ENCODE results near the gene SLC35B1. TPM values are rescaled to one million over a fixed set of nuclear protein-coding genes. Genes with fewer than 3 reads are reported as not detected.

Gene SLC35B1
- polyA plus RNA-seq, 2 of the 4 experiments (the other 2 are of a cell fraction), result 72.7 to 191 TPM

GRCh38 chr17:49707608-49708514 lies at the start of gene SLC35B1 (continued):
- peak; percentile 92 for TF ChIP-seq KDM1A (IDR thresholded peaks at IDR 0.05; ENCODE audit: low read depth)
- TF ChIP-seq POLR2A (IDR thresholded peaks at IDR 0.05; ENCODE audit: low read length), result peak; percentile 75
- no peak for TF ChIP-seq FOSB (CRISPR knock-in tag; IDR thresholded peaks at IDR 0.05)
- 0 out of 5 replicates have a peak, but pooled peaks of 1 of the 2 experiments have one; percentile 25 for TF ChIP-seq EP300 (IDR thresholded peaks at IDR 0.05)
- no peak for TF ChIP-seq ZC3H11A (IDR thresholded peaks at IDR 0.05)
- TF ChIP-seq CHD4 (IDR thresholded peaks at IDR 0.05; ENCODE audit: borderline replicate concordance), result peak; percentile 93; the same call in 1 of the 2 replicates
- peak; percentile 45 for TF ChIP-seq ZFP36 (IDR thresholded peaks at IDR 0.05; ENCODE audit: borderline replicate concordance, partially characterized antibody)

- FAIRE-seq, result no peak
- Histone ChIP-seq H3K27ac (no peak overlapping the region), H3K4me3 (no peak overlapping the region), H3K4me1 (no peaks in the 10 kb centered on the region), H3K9me3 (no peaks in the 10 kb centered on the region), H3K4me2 (no peak overlapping the region)
- no peak for TF ChIP-seq HOXB5 (CRISPR knock-in tag; IDR thresholded peaks at IDR 0.05)
- TF ChIP-seq NPAS2 (CRISPR knock-in tag; IDR thresholded peaks at IDR 0.05; ENCODE audit: borderline replicate concordance), result no peak
- no peak for TF ChIP-seq PBX3 (IDR thresholded peaks at IDR 0.05)
- TF ChIP-seq CEBPB (IDR thresholded peaks at IDR 0.05), result no peak
- TF ChIP-seq TFCP2L1 (CRISPR knock-in tag; IDR thresholded peaks at IDR 0.05), result no peak
- no peak for TF ChIP-seq JUNB (IDR thresholded peaks at IDR 0.05)
- TF ChIP-seq ZFP36 (IDR thresholded peaks at IDR 0.05; ENCODE audit: borderline replicate concordance, partially characterized antibody), result no peak
- TF ChIP-seq HMGXB4 (CRISPR knock-in tag; IDR thresholded peaks at IDR 0.05; ENCODE audit: borderline replicate concordance), result no peak
- TF ChIP-seq ELK1 (IDR thresholded peaks at IDR 0.05; ENCODE audit: low read depth, low read length), result no peak
- TF ChIP-seq RNF2 (IDR thresholded peaks at IDR 0.05; ENCODE audit: borderline replicate concordance, low read depth), result no peak
- ChIA-PET CTCF (interaction anchor here (0.6 to 2.2 kb wide), 5 partner anchors 17 to 201 kb away, joined by 3 to 9 read pairs (median 3); no protein-coding TSS in a partner anchor), POLR2A (no interaction called here)
- DNase-seq (ENCODE audit: low read depth in 1 of 2, low spot score in 1 of 2), result no peak
- 58% methylated on average over 6 of the region's 6 CpGs for WGBS (ENCODE audit: missing lambda C conversion rate)
- ATAC-seq, result no peak
Measured at GRCh38 chr17:49757151-49757777, 49.5 kb upstream of the SLC35B1 start.

- FAIRE-seq (no peak), DNase-seq (ENCODE audit: low read depth in 1 of 2, low spot score in 1 of 2) (no peak), ATAC-seq (no peak)
- Histone ChIP-seq H3K27ac (no peak overlapping the region), H3K9me3 (no peaks in the 10 kb centered on the region), H3K4me1 (no peaks in the 10 kb centered on the region), H3K4me3 (no peak overlapping the region), H3K4me2 (no peak overlapping the region)
- POLR2A ChIA-PET, result interaction anchor here (0.7 kb wide), 1 partner anchor 17 kb away, joined by 5 read pairs; no protein-coding TSS in a partner anchor
- CTCF ChIA-PET, result interaction anchor here (0.6 to 2.2 kb wide), 7 partner anchors 10 to 200 kb away, joined by 3 to 9 read pairs (median 4); no protein-coding TSS in a partner anchor
- WGBS (ENCODE audit: missing lambda C conversion rate), result 52% methylated on average over 9 of the region's 9 CpGs
- TF ChIP-seq ZC3H11A (IDR thresholded peaks at IDR 0.05), result no peak
- TF ChIP-seq MAX (IDR thresholded peaks at IDR 0.05), result no peak
- TF ChIP-seq ZNF302 (CRISPR knock-in tag; IDR thresholded peaks at IDR 0.05), result no peak
- TF ChIP-seq NR3C1 (IDR thresholded peaks at IDR 0.05), result no peak
- no peak for TF ChIP-seq E2F6 (IDR thresholded peaks at IDR 0.05; ENCODE audit: borderline replicate concordance, low read depth)
- no peak for TF ChIP-seq HMGXB4 (CRISPR knock-in tag; IDR thresholded peaks at IDR 0.05; ENCODE audit: borderline replicate concordance)
- no peak for TF ChIP-seq TFCP2L1 (CRISPR knock-in tag; IDR thresholded peaks at IDR 0.05)
- TF ChIP-seq BCL3 (IDR thresholded peaks at IDR 0.05), result no peak
- no peak for TF ChIP-seq HEYL (CRISPR knock-in tag; IDR thresholded peaks at IDR 0.05)
Measured at GRCh38 chr17:49756323-49757150, 48.8 kb upstream of the SLC35B1 start.

Data from A549 (cell line).